Activated gamma-delta T cell treated with anti-CD3 and anti-CD28 coated beads, Interleukin-2, amount 50 U/mL, for 16 hours (primary cell): ENCODE data around the gene TEDC1.

Experiments used
- DNase-seq: peaks from one replicate; pipeline ENCODE4 v3.0.0-alpha.2; 2020; ENCODE audit warnings: low read depth

TEDC1 gene

DNA sequence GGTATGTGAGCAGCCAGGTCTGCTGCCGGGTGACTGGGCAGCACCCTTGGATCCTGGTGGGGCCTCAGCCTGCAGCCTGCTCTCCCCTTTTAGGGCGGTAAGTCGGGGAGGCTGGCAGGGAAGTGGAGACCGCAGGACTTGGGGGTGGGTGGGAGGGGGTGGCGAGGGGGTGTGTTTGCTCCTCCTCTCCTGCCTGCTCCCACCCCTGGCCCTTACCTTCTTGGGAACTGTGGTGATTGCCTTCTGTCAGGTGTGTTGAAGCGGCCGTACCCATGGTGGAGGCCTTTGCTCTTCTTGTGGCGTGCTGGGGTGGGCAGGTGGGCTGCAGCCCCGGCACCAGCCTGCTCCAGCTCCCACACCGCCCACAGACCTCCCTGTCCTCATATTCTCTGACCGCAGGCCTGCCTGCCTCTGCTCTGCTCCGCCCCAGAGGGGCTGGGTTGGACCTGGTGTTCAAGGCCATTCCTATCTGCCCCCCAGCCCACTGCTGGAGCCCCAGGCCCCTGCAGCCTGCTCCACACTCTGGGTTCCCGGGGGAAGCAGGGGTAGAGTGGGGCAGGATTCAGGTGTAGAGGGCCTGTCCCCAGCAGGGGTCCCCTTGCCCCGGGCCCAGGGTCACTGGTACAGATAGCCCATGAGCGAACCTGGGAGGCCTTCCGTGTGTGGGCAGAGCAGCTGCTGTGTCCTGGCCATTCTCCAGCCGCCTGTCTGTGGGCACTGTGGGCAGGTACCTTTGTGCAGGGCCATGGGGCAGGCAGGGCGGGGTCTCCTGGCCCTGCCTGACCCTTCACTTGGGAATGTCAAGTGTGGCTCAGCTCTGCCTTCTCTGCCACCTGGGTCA is 5.2 kb downstream of the TEDC1 start:
- DNase-seq, result no peak

DNA sequence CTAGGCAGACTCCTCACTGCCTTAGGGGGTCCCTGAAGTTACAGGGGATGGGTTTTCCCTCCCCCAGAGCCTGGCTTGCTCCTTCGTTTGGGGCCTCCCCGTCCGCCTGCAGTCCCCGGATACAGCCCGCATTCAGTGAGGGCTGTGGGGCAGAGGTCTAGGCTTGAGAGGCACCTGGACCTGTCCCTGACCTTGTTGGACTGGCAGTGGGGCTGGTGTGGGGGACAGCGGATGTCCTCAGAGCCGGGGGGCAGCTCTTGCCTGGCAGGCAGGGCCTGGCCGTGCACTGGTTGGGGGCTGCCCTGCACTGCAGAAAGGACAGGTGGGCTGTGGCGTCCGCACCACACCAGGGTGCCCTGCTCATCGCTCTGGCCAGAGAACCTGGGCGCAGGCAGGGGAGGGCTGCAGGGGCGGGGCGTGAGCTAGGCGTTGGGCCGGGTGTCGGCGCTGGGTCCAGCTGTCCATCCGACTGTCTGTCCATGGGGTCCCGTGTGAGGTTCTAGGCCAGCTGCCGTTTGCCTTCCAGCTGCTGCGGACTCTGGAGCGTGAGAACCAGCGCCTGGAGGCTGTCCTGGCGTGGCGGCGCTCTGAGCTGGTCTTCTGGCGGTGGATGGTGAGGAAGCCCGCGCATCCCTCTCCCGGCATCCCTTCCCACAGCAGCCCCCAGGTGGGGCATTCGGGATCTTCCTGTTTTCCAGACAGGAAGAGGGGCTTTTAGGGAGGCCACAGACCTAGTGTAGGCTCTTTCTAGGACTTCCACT is 6.0 kb downstream of the TEDC1 start:
- DNase-seq, result no peak

DNA sequence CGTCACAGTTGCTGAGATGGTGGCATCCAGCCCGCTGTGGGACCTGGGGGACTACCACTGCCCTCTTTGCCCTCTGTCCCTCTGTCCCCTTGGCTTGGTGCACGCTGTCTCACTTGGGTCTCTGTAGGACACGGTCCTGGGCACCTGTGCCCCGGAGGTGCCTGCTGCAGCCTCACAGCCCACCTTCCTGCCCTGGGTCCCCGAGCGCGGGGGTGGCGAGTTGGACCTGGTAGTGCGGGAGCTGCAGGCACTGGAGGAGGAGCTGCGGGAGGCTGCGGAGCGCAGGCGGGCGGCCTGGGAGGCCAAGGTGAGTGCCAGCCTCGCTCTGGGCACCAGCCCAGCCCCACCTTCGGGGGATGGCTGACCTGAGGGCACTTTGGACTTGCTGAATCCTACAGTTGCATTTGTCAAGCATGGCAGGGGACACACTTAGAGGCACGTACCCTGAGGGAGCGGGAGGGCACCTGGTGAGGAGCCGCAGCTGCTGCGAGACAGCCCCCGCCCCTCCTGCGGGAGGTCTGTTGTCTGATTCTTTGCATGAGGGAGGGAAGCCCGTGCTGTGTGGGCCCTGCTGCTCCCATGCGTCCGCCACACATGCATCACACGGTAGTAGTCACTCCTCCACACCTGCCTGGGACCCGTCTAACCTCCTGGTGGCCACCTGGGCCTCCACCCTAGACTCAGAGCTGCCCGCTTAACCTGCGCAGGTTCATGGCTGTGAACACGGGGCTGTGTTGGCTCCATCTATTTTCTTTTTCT is 6.8 kb downstream of the TEDC1 start:
- DNase-seq, result no peak

DNA sequence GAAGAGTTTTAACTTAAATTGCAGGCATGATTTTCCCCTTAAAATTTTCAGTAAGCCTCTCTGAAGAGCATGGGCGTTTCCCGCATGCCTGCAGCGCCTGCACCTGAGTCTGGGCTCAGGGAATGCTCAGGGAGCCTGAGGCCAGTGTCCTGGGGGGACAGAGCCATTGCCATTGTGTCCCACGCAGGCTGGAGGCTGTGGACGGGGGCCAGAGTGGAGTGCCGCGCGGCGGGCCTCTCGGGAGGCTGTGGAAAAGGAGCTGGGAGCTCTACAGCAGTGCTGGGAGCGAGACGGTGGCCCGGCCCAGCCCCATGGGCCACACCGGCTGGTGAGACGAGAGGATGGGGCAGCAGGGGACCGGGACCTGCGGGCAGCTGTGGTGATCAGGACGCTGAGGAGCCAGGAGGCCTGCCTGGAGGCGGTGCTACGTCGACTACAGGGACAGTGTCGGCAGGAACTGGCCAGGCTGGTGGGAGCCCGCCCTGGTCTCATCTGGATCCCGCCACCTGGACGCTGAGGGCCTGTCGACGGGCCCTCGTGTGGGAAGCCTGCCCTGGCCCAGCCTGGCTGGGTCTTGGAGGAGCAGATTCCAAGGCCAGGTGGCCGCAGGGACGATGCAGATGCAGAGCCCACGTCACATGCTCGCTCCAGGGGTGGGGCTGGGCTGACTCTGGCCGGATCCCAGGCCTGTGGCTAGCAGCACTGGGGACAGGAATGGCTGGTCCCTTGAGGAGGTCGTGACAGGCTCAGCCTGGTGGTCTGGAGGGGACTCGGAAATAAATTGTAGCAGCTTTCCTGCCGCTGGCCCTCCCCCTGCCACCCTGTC is 7.6 kb downstream of the TEDC1 start:
- DNase-seq, result no peak

- no peak for DNase-seq
Measured at GRCh38 chr14:105499256-105500035, 8.4 kb downstream of the TEDC1 start.

DNA sequence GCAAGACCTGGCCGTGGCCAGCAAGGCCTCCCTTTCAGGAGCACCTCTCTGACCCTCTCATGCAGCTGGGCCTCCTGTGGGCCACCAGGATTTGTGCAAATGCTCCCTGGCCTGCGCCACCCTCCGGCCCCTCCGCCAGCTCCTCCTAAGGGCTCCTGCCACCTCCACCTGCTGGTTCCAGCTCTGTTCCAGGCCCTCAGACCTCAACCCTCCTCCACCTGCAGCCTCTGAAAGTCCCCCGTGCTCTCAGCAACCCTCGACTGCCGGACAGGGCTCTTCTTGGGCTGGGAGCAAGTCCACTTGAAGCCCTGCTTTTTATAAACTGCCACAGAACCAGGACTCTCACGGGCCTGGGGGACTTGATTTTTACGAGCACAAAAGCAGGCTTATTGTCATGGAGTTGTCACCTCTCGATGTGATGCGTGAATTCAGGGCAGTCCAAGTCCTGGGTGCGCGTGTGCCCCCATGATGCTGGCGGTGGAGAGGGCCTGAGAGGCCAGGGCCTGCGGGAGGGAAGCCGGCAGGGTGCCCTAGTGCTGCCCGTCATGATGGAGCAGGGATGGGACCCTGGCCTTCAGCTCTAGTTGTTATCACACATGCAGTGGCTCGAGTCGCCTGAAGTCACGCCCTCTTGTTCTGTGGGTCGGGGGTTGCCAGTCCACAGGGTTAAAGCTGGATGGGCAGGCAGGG is 9.1 kb downstream of the TEDC1 start:
- no peak for DNase-seq

GRCh38 chr14:105500726-105501101 is 9.7 kb downstream of the TEDC1 start:
- no peak for DNase-seq

DNA sequence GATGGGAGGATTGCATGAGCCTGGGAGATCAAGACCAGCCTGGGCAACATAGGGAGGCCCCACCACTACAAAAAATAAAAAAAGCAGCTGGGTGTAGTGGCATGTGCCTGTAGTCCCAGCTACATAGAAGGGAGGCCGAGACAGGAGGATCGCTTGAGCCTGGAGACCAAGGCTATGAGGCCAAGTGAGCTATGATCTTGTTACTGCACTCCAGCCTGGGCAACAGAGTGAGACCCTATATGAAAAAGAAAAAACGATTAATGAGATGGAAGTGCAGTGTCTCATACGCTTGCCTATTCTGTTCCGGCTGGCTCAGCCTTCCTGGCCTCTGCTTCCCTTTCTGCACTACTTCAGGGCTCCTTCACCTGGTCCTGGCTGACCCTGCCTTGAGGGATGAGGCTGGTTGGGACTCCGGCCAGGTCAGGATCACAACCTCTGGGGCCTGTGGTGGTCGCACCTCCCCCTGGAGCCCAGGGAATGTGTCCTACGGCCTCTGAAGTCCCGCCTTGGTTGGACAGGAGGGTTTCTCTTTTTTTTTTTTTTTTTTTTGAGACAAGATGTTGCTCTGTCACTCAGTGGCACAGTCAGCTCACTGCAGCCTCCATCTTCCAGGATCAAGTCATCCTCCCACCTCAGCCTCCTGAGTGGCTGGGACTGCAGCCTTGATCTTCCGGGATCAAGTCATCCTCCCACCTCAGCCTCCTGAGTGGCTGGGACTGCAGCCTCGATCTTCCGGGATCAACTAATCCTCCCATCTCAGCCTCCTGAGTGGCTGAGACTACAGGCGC is 10.7 kb downstream of the TEDC1 start:
- no peak for DNase-seq

GRCh38 chr14:105502446-105503295 is 11.6 kb downstream of the TEDC1 start:
- DNase-seq, result no peak

DNA sequence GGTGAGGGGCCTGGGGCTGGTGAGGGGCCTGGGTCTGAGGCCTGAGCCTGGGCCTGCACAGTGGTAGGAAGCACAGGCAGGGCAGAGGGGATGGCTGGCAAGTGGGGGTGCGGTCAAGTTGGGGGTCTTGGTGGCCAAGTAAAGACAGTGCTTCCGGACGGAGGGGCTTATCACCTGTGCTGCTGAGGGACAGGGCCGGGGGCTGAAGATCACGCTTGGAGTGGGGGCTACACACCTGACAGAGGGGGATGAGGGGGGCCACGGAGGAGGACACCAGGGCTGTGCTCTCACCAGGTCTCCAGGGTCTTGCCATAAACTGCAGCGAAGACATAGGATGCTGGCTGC is 12.2 kb downstream of the TEDC1 start:
- no peak for DNase-seq

DNA sequence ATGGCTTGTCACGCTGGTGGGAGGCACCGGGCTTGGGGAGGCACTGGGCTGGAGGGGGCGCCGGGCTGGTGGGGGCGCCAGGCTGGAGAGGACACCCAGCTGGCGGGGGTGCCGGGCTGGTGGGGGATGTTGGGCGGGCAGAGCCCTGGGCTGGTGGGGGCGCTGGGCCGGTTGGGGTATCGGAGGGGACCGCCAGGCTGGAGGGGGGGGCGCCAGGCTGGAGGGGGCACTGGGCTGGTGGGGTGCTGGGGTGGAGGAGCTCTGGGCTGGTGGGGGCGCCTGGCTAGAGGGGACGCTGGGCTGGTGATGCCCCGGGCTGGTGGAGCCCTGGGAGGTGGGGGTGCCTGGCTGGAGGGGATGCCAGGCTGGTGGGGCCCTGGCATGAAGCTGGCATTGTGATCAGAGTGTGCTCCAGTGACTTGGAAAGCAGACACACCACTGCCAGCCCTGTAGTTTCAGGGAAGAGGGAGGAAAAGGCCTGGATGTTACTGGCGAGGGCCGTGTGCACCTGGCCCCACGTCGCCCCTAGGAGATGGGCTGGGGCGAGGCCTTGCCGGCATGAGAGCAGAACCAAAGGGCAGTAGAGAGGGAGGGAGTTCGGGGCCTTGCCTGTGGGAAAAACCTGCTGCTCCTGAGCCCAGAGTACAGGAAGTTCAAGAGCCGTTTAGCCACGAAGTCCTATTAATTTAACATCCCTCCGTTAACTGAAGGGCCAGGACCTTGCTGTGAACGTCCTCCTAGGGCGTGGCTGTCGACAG is 13.1 kb downstream of the TEDC1 start:
- no peak for DNase-seq

- no peak for DNase-seq
Measured at GRCh38 chr14:105505101-105505500, 14.1 kb downstream of the TEDC1 start.

GRCh38 chr14:105507247-105507646 is 16.2 kb downstream of the TEDC1 start:
- DNase-seq, result no peak

DNA sequence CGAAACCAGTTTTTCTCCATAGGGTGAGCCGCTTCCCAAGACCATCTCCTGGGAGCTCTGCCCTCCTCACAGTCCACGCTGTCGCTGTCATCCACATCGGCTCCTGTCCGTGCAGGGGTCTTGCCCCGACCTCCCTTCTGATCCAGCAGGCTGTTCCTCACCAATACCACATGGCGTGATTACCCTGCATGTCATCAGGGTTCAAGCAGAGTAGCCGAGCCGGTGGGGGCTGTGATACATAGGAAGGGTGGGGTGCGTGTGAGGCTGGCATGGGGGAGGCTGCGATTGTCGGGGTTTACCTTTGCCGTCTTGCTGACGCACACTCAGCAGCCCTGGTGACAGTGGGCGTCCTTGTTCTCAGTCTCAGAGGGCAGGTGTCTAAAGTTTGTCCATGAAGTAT is 17.0 kb downstream of the TEDC1 start:
- DNase-seq, result no peak

DNA sequence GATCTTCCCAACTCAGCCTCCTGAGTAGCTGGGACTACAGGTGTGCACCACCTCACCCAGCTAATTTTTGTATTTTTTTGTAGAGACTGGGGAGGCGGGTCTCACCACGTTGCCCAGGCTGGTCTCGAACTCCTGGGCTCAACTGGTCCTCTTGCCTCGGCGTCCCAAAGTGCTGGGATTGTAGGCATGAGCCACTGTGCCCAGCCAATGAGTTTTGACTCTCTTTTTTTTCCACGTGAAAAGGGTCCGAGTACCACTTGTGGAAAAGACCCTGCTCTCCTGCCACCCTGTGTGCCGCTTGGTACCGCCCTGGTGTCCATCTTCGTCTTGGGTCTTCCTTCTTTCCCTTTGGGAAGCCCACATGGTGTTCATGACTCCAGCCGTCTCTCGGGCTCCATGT is 17.6 kb downstream of the TEDC1 start:
- no peak for DNase-seq

- no peak for DNase-seq
Measured at GRCh38 chr14:105517096-105517495, 26.1 kb downstream of the TEDC1 start.

GRCh38 chr14:105519946-105520698 is 29.1 kb downstream of the TEDC1 start:
- no peak for DNase-seq
